ENCODE results near the gene PMF1. TPM values are rescaled to one million over a fixed set of nuclear protein-coding genes. Genes with fewer than 3 reads are reported as not detected.

The PMF1 gene
- total and polyA plus RNA-seq, 2 of the 13 experiments (the other 11 are each of a cell fraction or from before 2014, with no cell fraction given): 72.5 to 89.0 TPM

- no peak for TF ChIP-seq PAXIP1 (CRISPR knock-in tag; conservative IDR thresholded peaks at IDR 0.05)
- TF ChIP-seq ZNF639 (CRISPR knock-in tag; conservative IDR thresholded peaks at IDR 0.05): no peak
- TF ChIP-seq ZNF768 (CRISPR knock-in tag; IDR thresholded peaks at IDR 0.05): no peak
- 0 out of 2 replicates have a peak, but pooled peaks have one; percentile 18 for TF ChIP-seq CBFB (CRISPR knock-in tag; IDR thresholded peaks at IDR 0.05)
- no peak for TF ChIP-seq ZNF713 (CRISPR knock-in tag; IDR thresholded peaks at IDR 0.05)
- no peak for TF ChIP-seq BCLAF1 (IDR thresholded peaks at IDR 0.05)
- TF ChIP-seq ZNF121 (CRISPR knock-in tag; IDR thresholded peaks at IDR 0.05): no peak
- no peak for TF ChIP-seq ZNF704 (CRISPR knock-in tag; IDR thresholded peaks at IDR 0.05; ENCODE audit: borderline replicate concordance)
- no peak for TF ChIP-seq FLYWCH1 (CRISPR knock-in tag; IDR thresholded peaks at IDR 0.05)
- TF ChIP-seq ZNF800 (CRISPR knock-in tag; IDR thresholded peaks at IDR 0.05): no peak
- TF ChIP-seq ZFP36L2 (CRISPR knock-in tag; IDR thresholded peaks at IDR 0.05): no peak
- TF ChIP-seq ZHX1 (CRISPR knock-in tag; IDR thresholded peaks at IDR 0.05; ENCODE audit: low read depth): no peak
- no peak for TF ChIP-seq ATF5 (CRISPR knock-in tag; IDR thresholded peaks at IDR 0.05; ENCODE audit: low read depth)
Observed at GRCh38 chr1:156247460-156248322, 34.9 kb downstream of the PMF1 start, which contains the start of gene PAQR6 (continued).

All from HepG2 (cell line).